Fibroblast of the conjunctiva (primary cell): ENCODE measurements around the gene SORCS2.

Experiments
- DNase-seq: peaks from one replicate; pipeline ENCODE4 v3.0.0-alpha.2; 2010; ENCODE audit warnings: low read depth

SORCS2 gene

DNA sequence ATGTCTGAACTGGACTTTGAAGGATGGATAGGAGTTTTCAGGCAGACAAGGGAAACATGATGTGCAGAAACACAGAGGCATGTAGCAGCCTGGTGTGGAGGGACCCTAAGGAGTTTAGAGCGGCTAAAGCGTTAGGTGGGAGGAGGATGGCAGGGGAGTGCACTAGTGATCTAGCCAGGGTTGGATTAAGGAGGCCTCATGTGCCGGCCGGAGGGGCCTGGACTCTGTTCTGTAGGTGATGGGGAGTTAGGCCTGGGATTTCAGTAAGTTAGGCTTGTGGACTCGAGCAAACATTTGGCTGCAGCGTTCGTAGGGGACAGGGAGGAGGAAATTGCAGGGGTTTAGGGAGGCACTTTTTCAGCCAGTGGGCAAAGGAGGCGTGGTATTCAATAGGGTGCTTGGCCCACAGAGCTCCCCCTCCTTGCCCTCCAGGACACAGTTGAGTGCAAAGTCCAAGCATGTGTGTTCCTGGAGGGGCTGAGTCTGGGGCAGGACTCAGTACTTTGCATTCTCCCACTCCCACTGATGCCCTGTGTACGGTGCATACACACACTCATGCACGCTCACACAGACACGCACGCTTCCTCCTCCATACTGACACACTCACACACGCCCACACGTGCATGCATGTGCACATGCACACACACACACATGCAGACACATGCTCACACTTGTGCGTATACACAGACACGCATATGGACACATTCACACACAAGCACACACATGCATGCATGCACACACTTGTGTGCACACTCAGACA lies 223.8 kb downstream of the SORCS2 start:
- DNase-seq: no peak

DNA sequence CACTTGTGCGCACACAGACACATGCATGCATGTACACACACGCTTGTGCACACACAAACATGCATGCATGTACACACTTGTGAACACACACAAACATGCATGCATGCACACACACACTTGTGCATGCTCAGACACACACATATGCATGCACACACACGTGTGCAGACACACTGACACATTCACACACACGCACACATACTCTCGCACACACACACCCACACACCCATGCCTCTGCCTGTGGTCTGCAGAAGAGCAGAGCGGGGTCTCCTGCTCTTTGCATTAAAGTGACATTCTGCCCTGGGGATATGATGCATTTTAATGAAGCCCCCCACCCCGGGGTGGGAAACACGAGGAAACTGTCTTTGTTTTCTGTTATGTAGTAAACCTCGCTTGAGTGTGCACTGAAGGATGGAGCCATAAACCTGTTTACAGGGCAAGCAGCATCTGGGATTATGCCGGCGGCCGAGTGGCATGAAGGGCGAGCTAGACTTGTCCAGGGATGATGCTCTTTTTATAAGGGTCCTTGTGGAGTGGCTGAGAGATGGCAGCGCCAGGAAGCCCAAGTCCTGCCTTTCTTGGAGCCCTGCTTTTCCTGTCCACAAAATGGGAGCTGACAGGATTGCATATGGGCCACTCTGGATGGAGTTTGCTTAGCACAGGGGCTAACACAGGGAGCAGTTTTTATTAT lies 224.6 kb downstream of the SORCS2 start:
- no peak for DNase-seq

DNA sequence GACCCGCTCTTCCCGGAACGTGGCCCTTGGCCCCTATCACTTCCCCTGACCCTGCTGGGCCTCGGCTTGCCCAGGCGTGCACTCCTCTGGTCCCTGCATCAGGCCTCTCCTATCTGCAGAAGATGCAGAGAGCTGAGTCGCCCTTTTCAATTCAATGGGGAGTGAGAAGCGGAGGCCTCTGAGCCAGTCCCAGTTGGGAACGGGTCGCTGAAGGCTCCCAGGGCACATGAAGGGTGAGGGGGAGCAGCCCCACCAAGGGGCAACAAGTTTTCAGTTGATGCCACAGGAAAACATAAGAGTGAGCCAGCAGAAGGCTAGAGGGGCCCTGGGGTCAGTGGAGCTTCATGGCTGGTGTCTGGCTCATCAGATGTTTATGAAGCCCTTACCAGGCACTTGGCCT lies 225.3 kb downstream of the SORCS2 start:
- DNase-seq: no peak

DNA sequence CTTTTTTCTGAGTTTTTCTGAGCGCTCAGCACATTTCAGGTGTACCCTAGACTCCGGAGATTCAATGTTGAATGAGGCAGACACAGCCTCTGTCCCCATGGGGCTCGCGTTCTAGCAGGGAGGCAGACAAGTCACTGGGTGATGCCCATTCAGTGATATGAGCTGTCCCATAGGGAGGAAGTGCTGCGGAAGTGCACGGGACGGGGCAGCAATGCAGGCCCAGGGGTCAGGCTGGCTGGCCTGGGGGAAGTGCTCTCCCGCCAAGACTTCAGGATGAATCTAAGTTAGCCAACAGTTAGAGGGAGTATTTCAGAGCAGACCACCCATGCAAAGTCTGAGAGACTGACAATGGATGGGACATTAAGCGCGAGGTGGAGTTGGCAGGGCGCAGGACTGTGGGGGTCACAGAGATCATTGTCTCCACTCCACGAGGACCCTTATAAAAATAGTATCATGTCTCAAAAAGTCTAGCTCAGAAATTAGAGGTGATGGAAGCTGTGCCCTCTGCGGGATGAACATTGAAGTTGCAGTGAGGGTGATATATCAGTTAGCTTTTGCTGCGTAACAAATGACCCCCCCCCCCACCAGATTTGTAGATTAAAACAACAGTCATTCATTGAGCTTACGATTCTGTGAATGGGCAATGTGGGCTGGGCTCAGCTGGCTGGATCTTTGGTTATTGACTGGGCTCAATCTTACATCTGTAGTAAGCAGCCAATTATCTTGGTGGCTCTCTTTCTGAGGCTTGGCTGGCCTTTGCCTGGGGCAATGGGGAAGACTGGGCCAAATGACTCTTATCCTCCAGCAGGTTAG lies 226.0 kb downstream of the SORCS2 start:
- no peak for DNase-seq

DNA sequence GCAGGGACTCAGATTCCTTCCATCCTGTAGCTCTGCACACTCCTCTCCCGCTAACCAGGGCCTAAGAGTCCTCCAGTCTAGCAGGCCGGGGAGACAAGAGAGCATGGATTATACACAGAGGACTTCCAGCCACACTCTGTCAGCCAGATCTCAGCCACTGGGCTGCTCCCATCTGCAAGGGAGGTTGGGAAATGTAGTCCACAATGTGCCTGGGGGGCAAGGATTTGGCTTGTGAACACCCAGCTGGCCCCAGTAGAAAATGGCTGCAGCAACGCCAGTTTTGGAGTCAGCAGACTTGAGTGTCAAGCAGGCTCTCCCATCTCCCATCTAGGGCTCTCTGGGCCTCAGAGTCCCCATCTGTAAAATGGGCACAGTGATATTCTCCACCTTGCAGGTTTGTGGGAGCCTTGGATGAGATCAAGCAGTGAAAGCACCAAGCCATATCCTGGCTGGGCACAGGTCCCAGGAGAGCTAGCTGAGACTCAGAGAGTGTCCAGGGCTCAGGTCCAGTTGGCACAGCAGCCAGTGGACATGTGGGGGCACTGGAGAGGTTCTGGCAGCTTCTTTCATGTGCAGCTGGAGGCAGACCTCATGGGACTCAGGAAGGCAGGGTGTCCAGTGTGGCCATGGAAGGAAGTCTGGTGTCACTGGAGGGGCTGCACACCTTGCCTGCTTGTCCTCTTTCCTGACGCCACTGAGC lies 227.8 kb downstream of the SORCS2 start:
- DNase-seq: no peak

DNA sequence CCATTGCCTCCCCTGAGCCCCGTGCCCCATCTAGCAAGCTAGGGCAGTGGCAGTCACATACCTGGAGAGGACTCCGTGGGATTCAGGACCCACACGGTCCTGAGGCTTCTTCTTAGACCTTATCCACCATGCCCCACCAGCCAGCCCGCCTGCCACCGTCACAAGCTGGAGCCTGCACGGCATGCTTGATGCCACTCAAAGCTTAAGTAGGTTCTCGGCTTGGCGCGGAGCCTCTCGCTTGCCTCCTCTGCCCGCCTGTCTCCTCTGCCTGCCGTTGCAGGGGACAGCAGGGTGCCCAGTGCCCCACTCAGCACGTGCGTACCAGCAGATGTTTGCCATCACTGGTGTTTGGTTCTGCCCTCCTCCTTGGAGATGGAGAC lies 228.3 kb downstream of the SORCS2 start:
- DNase-seq: no peak

DNA sequence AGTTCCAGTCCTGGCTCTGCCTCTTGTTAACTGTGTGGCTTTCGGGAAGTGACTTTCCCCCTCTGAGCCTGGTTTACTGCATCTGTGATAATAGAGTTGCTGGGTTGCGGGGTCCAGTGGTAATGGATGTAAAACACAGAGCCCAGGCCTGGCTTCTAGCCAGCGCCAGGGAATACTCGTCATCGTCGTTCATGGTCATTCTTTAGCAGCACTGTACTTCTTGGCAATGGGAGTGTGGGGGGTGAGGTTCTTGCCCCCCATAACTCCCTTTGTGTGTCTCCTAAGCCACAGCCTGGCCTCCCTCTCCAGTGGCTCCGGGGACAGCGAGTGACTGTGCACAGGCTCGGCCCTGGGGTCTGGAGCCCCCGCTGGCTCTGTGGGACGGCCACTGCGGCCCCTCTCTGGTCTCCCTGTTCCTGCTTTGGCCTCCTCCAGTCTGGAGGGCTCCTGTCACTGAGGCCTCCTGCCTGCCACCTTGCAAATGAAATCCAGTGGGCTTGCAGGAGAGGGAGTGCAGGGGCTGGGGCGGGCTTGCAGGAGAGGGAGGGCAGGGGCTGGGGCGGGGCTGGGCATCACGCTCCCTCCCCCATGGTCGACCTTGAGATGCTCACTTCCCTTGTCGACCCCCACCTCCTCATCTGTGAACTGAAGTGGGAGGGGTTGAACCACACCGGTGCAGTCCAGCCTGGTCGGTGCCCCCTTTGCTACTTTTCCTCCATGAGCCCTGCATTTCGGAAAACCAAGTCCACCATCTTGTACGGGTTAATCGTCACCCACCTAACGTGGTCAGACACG lies 229.2 kb downstream of the SORCS2 start:
- no peak for DNase-seq

DNA sequence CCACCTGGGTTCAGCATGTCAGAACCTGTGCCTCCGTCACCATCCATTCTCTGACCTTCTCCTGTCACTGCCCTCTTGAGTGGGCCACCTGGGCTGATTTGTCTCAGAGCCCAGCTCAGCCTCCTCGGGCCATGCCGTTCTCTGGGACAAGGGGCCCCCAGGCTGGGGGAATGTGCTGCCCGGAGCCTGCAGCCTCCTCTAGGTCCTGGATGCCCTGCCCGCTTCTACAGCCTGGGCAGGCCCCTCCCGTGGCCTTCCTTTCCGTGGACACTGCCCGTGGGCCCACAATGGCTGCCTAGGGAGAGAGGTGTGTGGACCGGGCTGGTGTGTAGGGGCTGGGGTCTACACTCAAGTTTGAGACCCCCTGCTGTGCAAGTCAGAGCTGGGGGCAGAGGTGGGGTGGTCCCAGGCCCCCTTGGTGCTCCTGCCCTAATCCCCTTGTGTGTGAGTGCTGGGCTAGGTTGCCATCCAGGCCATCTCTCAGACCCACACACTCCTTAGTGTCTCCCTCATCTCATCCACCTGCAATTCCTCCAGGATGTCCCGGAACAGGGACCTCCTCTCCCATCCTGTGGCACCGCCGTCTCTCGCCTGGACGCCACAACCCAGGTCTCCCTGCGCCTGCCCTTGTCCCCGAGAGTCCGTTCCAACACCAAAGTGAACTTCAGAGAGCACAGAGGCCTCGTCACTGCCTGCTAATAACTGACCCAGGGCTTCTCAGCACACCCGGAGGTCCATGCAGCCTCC lies 230.0 kb downstream of the SORCS2 start:
- no peak for DNase-seq

DNA sequence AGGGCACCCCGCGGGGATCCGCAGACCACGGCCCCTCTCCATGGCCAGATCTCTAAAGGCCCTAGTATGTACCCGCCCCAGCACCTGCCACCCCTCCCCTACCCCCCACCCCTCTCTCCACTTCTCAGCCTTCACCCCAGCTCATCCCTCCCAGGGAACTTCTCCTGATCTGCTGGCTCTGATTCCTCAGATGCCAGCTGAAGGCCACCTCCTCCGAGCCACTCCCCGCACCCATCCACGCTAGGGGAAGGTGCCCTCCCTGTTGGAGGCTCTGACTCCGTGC lies 230.5 kb downstream of the SORCS2 start:
- no peak for DNase-seq

DNA sequence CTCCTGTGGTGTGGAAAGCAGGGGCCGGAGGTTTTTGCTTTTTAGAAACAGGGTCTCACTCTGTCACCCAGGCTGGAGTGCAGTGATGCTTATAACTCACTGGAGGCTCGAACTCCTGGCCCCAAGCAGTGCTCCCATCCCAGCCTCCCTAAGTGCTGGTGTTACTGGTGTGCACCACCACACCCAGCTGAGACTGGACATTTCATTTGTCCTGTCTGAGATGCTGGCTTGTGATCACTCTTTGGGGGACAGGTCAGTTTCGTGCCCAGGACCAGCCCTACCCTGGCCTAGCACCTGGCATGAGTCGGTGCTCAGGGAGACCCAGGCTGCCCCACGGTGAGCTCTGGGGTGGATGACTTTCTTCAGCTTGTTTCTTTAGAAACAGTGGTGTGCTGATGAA lies 231.1 kb downstream of the SORCS2 start:
- no peak for DNase-seq

DNA sequence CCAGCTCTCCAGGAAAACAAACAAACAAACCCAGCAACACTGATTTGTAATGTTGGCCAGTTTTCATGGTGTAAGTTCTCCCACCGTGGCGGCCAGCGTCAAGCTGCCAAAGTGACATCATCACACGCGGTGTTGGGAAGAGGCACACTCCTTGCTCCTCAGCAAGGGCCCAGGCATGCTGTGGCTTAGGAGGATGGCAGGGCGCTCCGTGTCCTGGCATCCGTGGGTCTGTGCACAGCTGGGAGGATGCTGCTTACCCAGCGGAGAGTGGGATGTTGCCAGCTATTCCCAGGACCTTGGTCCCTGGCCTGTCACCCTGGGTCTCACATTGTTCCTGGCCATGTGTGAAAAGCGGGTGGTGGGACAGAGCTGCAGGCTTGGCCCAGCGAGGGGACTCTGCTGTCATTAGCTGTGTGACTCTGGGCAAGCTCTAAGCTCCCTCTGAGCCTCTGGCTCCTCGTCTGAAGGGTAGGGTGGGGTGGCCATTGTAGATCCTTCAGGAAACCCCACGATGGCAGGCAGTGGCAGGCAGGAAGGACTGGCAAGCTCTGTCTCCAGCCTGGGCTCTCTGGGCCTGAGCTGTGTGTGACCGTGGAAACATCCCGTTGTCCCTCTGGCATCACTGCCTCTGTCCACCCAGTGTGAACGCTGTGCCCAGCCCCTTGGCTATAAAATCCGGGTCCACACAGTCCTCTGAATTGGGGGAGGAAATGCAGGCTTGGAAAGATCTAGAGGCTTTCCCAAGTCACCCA lies 231.6 kb downstream of the SORCS2 start:
- DNase-seq: no peak

DNA sequence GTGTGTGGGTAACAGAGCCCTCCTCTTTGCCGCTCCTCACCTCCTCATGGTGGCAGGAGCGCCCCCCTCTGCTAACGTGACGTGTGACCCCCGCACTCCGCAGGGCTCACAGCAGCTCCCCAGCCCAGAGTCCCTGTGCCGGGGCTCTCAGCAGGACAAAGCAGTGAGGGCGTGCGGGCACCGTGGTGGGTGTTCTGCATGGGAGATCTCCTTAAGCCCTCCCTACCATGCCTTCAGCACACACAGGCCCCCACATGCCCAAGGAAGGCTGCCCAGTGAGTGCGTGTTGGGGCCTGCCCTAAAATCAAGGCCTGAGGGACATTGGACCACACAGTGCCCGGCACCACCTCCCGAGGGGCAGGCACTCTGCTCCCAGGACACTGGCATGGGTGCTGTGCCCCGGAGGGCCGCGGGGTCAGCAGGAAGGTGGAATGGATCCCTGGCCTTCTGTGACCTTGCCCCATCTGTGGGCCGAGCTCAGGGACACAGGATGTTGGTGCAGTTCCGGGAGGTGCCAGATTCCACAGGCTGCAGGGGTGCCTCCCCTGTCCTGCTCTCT lies 232.3 kb downstream of the SORCS2 start:
- no peak for DNase-seq

DNA sequence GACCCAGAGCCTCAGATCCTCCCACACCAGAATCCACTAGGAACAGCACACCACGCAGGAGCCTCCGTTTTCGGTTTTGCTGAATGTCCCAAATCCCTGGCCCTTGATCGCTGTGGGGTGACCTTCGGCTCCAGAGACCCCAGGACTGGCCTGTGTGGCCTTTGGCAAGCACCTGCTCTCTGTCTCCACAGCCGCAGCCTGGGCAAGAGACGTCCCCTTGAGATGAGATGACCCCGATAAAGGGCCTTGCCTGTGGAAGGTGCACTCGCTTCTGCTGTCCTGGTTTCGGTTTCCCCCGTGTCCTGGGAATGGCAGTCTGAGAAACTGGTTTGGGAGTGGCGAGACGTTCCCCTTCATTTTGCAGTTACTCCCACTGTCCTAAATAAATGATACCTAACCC lies 232.8 kb downstream of the SORCS2 start:
- DNase-seq: no peak

DNA sequence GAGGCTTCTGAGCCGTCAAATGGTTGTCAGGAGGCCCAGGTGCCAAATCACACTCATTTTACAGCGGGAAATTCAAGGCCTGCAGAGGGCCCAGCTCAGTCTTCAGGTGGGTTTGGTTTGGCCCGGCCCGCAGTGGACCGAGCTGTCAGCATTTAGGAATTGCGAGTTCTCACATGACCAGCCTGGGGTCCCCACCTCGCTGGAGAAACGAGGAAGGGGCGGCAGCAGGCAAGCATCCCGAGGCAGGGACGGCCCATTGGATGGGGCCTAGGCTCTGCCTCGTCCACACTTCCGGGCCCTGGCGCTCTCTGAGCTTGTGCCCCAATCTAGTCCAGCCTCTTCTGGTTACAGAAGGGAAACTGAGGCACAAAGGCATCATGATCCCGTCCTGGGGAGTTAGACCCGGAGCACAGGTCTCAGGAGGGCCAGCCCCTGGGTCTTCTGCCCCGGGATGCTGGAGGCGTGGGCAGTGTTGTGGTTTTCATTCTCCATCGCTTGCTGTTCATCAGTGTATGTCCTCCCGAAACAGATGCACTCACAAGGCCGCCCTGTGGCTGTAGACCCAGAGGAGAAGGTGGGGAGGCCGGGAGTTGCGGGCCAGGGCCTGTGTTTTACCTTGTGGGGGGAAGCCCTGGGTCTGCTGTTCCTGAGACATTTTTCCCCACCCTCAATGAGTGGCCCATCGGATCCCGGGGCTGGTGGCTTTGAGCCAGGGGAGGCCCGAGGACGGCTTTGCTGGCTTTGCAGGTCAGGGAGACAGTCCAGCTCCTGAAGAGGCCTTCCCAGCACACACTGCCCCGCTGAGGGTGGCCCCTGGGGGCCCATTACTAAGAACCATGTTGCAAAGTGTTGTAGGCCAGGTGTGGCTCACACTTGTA lies 233.5 kb downstream of the SORCS2 start:
- no peak for DNase-seq

DNA sequence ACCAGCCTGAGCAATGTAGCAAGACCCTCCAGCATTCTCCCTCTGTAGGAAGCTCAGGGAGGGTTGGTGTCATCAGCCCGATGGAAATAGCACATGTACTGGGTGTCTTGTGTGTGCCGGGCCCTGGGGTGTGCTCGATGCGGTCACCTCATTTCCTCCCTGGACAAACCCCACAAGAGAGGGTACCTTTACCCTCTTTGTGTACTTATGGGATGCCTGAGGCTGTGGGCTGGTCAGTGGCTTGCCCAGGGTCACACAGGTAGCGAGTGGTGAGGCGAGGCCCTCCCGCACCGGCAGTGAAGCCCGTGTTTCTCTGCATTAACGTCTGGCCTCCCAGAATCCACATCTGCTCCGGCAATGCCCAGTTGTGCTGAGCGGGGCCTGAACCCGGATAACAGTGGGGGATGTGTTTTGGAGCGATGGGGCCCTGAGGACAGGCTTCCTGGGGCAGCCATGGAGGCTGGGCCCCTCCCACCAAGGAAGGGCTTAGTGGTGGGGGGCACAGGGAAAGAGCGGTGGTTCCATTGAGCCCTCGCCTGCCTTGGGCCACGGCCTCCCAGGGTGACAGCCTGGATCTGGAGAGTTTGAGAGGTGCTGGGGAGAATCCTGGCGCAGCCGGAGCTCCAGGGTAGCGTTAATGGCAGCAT lies 234.3 kb downstream of the SORCS2 start:
- DNase-seq: no peak

DNA sequence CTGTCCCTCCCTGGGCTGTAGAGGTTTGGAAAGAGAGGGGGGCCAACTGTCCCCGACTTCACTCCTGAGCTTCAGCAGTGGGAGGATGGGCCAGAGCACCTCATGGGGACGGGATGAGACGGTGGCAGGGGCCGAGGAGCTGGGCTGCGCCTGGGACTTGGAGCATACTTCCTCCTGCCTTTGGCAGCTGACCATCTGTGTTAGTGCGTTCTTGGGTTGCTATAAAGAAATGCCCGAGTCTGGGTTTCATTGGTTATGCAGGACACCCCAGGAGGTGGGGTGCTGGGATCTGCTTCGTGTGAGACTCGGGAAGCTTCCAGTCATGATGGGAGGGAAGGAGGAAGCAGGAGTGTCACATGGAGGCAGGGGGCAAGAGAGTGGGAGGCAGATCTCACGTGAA lies 235.0 kb downstream of the SORCS2 start:
- DNase-seq: no peak

DNA sequence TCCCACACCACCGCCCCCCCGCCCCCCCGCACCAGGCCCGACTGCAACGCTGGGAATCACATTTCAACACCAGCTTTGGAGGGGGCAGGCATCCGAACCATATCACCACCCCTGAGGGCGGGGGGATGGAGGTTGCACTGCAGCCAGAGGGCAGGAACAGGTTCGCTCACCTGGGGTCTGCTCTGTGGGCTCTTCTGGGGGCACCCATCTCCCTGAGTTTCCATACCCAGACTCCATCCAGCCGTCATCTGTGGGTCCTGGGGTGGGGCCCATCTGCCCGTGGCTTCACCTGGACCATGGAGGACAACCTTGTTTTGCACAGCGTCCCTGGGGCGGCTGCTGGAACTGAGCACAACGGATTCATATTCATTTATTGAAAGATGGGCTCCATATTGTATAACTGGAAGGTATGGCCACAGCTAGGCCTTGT lies 235.5 kb downstream of the SORCS2 start:
- no peak for DNase-seq

DNA sequence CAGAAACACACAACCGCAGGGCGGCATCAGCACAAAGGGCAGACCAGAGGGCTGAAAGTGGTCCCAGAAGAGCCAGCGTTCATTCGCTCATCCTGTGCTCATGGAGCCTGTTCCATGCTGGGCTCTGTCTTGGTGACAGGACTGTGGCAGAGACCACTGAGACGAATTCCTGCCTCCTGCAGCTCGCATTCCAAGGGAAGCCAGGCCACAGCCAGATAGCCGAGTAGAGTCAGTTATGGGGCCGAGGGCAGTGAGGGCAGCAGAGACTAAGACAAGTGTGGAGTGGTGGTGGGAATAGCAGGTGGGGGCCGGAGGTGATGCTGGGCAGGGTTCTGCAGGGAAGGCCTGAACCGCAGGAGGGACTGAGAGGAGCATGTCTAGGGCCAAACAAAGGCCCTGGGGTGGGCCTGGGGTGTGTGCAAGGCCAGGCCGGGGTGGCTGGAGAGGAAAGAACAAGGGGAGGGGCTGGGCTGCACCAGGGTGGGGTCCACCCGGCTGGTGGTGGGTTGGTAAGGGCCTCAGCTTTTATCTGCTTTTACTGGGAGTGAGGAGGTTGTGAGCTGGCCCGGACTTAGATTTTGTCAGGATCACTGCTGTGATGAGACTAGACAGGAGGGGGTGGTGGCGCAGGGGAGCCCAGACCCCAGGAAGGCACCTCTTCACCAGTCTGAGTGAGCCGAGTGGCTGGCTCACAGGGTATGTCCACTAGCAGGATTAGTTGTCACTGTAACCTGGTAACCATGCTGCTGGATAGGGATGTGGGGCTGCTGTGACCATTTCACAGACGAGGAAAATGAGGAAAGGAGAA lies 236.1 kb downstream of the SORCS2 start:
- DNase-seq: no peak
